ENCODE measurements around the gene PITPNM1. TPM values are rescaled to one million over a fixed set of nuclear protein-coding genes. Genes with fewer than 3 reads are reported as not detected.

The PITPNM1 gene
- total and polyA plus RNA-seq, 2 of the 13 experiments (the other 11 are each of a cell fraction or from before 2014, with no cell fraction given): 8.2 to 8.5 TPM

DNA sequence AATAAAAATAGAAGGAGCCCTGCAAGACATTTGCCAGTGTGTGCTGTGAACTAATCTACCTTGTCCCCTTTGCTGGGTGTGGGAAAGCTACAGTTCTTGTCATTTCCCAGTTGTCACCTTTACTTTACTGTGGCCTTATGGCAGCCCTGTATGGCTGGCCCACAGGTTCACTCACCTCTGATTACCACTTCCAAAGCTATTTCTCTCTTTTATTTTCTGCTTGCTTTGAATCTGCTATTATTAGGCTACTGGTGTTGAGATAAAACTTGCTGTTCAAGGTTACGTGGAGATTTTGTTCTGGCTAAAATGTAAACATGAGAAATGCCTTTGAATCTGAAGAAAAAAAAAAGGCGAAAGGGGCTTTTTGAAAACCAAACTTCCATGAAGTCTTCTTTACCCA is 27.7 kb upstream of the PITPNM1 start:
- FAIRE-seq: no peak

More for the DNA sequence above, 27.7 kb upstream of the PITPNM1 start:
- no peaks in the 10 kb centered on the region for H3K27me3 ChIP-seq (ENCODE audit: control insufficient read depth in 1 of 2, insufficient read depth in 2 of 2, low read length in 2 of 2)
- TF ChIP-seq ZBTB39 (CRISPR knock-in tag; IDR thresholded peaks at IDR 0.05) (no peak), SMAD1 (CRISPR knock-in tag; IDR thresholded peaks at IDR 0.05; ENCODE audit: borderline replicate concordance, low read depth) (no peak), MAFG (CRISPR knock-in tag; IDR thresholded peaks at IDR 0.05) (no peak), IRX3 (CRISPR knock-in tag; IDR thresholded peaks at IDR 0.05; ENCODE audit: borderline replicate concordance, low read depth) (no peak), GPBP1L1 (CRISPR knock-in tag; IDR thresholded peaks at IDR 0.05) (no peak), ZSCAN31 (CRISPR knock-in tag; IDR thresholded peaks at IDR 0.05; ENCODE audit: low read depth) (no peak), ZNF570 (CRISPR knock-in tag; IDR thresholded peaks at IDR 0.05; ENCODE audit: borderline replicate concordance) (no peak), KAT8 (CRISPR knock-in tag; IDR thresholded peaks at IDR 0.05) (no peak), ZNF224 (CRISPR knock-in tag; IDR thresholded peaks at IDR 0.05) (no peak)
- no peak overlapping the region for H3K4me2 ChIP-seq (ENCODE audit: low read depth, low read length)
- BruUV-seq (replicated peaks): no TSS peak
- CTCF ChIA-PET (ENCODE audit: low intra/inter-chr PET ratio, low total read pairs): no interaction called here
- DNase-seq (ENCODE audit: low spot score) (no peak), ATAC-seq (no peak)
- H3K4me1 ChIP-seq (ENCODE audit: insufficient read depth, low read length): no peaks in the 10 kb centered on the region
- H3K27ac ChIP-seq (ENCODE audit: extremely low read length, insufficient read depth, low read length): no peak overlapping the region
- H3K9ac ChIP-seq (ENCODE audit: insufficient read depth, low read depth, low read length): no peak overlapping the region
- in situ Hi-C loops (cut with HindIII; ENCODE audit: extremely low pct_ligation_motif_present, low pct_unique_long_range_greater_than_20kb) (no loop called here), intact Hi-C loops (cut with micrococcal nuclease; ENCODE audit: unreplicated experiment) (no loop called here)
- H3K9me3 ChIP-seq (ENCODE audit: low read length): peaks cover 24% of the 10 kb centered on the region
- H3K36me3 ChIP-seq (replicated peaks in 1 of 2; ENCODE audit: control insufficient read depth in 1 of 2, insufficient read depth in 2 of 2, low read length in 2 of 2): no peaks in the 10 kb centered on the region
- no peaks in the 10 kb centered on the region for H4K20me1 ChIP-seq (ENCODE audit: insufficient read depth, low read length)
- 37% methylated on average over 2 of the region's 2 CpGs for whole genome bisulfite sequencing (ENCODE audit: low lambda C conversion rate)
- H3K4me3 ChIP-seq (replicated peaks in 1 of 3; ENCODE audit: insufficient read depth in 1 of 3, low read depth in 2 of 3, low read length in 3 of 3): no peak overlapping the region
- POLR2A ChIA-PET: no interaction called here
- no peak overlapping the region for H2AFZ ChIP-seq (ENCODE audit: low read length)
- no peaks in the 10 kb centered on the region for H3K79me2 ChIP-seq (ENCODE audit: insufficient read depth, low read length)

All from HepG2 (cell line).